GM18526 (cell line): ENCODE results near the gene PBX3.

Experiments
- POLR2A ChIP-seq: IDR thresholded peaks from 3 replicates; pipeline ENCODE4 v1.6.1; 2011; ENCODE audit not compliant: insufficient read length; ENCODE audit errors: extremely low read depth

PBX3 gene

DNA sequence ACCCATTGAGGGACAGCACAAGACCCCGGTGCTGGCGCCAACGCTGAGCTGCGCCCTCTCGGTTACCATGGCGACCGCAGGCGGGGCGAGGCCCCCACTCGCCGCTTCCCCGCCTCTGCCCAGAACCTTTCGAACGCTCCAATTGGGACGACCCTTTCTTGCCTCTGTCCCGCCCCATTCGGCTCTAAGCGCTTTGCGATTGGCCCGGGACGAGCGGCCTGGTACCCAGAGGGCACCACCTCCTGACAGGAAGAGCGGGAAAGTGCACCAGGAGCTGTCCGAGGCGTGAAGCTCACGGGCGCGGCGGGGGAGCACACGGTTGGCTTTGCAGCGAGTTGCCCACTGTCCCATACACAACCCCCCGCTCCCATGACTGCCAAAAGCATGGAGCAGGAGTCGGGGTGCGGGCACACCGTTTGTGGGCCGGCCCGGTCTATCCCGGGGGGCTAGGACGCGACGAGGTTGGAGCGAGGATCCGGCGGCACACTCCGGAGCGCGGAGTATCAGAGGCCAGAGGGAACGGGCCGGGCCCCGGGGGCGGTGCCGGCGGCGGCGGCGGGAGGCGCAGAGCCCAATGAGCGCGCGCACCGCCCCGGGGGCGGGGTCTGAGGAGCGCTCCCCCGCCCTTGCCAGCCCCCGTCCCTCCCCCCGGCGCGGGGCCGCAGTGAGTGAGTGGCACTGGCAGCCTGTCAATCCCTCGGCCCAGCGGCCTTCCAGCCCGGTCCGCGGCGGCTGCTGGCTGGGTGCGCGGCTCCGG is 978 bp upstream of the PBX3 start:
- peak; percentile 80 for TF ChIP-seq POLR2A

DNA sequence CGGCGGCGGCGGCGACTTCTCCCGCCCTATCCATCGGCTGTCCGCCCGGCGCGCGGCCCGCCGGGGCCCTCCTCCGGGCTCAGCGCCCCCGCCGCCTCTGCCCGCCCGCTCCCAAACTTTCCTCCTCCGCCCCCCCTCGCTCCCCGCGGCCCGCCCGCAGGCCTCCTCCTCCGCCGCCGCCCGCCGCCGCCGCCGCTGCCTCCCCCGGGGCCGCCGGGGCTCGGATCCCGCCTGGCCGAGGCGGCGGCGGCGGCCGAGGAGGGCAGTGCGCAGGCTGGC is 460 bp upstream of the PBX3 start:
- TF ChIP-seq POLR2A = no peak

DNA sequence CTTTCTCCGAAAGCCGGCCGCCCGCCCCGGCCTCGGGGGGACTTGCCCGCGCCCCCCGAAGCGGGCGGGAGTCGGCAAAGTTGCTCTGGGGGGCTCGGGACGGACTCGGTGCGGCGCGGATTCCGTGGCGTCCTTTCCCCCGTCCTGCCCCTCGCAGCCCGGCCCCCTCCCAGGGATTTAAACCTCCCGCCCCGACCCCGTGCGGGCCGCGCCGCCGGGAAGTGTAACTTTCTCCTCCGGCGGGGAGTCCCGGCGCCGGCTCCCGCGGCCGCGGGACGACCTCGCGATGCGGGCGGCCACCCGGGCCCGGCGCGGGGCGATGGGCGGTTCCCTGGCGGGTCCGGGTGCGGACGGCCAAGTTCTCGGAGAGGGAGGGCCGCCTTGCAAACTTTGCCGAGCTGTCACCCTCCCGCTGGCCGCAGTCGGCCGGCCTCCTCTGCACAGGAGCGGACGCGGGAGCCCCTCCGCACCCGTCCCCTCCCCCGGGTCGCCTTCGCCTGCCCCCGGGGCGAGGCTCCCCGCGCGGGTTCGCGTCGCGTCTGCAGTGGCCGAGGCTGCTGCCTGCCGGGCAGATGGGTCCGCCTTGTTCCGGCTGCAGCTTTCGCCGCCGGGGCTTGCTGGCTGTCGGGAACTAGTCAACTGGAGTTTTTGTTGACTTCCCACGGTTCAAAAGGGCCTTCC is 732 bp downstream of the PBX3 start:
- no peak for TF ChIP-seq POLR2A

DNA sequence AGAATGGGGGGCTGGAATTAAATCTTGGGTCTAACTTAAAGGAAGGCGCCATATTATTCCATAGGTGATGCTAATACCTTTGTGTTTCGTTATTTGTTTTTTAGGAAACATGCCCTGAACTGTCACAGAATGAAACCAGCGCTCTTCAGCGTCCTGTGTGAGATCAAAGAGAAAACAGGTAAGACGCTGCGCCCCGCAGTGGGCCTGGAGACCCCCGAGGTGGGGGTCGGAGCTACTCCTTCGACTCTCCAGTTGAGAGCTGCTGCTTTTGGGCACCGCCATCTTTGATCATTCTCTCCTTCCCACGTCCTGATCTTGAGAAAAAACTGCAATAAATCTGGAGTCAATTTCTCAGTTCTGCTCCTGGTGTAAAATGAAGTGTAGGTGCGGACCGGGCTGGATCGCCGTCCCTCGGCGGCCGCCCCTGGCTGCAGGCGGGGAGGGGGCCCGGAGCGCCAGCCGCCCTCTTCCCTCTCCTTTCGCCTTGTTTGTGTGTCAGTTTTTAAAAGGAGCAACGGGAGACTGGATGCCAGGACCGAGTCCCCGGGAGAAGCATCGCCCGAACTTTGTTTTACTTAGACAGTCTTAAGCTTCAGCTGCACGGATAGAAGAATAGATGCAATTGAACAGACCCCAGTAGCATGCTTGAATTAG is 1.4 kb downstream of the PBX3 start:
- no peak for TF ChIP-seq POLR2A

DNA sequence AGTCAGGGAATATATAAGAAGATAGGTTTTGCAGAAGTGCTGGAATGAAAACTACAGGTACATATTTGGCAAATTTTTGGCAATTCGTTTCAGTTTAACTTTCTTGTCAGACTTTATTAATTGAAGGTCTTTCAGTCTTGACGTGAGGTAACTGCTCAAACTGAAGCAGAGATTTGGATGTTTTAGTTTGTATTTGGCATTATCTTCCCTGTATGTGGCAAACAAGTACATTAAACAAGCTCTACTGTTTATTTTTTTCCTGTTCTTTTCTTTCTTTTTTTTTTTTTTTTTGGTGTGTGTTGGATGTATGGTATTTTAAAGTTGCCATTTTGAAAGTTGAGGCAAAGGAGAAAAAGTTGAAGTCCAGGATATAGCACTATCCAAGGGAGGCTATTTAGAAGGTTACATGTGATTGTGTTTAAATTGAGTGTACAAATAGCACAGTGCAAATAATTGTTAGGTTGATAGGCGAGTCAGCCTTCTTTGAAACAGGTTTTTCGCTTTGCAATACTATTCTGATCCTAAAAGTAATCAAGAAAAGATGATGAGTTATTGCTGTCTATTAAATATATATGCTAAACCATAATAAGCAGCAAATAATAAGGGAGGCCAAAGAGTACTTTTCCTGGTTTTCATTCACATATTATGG is 2.2 kb downstream of the PBX3 start:
- no peak for TF ChIP-seq POLR2A

DNA sequence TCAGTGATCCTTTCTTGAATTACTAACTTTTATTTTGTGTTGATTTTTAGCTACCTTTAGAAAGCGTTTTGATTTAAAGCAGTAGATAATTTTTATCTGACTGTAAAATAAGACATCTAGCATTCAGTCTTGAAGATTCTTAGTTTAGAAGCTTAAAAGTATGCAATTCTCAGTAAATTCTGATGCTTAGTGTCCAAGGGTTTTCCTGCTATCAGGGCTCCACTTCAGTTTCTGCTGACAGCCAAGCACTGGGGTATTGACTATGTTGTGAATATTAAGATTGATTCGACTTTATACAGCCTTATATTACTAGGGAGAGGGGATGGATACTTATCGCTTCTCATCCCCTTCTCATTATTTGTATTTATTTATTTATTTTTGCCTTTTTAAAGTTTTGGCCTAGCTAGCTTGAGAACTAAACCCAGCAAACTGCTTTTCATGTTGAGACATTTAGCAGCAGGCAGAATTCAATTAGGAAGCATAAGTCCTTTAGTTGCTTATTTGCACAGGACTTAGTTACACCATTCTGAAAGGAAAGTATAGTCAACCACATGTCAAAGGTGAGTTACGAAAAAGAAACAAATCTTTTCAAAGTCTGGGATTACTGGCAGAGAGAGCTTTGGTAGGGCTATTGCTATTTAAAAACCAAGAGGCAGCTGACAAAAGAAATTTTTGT is 2.9 kb downstream of the PBX3 start:
- no peak for TF ChIP-seq POLR2A

DNA sequence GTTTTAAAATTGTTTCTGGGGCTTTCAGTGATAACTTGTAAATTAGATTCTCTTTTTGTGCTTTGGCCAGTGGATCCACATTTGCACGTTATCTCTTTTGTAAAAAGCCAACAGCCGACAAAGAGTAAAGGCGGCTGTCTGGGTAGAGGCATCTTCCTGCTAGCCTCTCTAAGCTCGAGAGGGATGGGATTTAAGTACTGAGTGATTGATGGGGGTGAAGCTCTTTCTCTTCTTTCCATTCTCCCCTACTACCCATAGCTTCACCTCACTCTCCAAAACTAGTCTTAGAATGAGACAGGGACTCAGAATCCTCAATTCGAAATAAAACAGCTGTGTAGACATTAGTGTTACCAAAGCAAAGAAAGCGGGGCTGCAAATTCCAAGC is 3.4 kb downstream of the PBX3 start:
- TF ChIP-seq POLR2A = no peak

DNA sequence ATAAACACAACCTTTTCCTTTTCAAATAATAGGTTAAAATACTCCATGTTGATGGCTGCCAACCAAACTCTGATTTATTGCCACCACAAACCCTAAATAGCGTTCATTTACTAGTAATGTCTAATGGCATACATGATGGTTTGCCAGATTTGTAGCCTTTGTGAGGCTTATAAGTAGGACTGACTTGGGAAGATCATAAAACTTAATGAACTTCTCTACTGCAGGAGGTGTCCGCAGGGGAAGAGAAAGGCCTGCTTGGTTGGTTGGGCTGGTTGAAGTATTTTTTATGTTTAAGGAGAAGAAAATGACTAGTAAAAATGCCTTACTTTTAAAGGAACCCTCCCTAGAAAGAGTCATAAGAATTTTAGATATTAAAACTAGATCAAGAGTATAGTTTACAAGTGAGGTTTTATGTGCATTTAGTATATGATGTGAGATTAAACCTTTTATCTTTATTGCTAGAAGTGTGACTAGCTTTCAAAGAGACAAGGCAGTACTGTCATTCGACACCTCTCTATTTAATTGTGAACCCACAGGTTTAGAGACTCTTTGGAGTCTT is 5.0 kb downstream of the PBX3 start:
- no peak for TF ChIP-seq POLR2A

DNA sequence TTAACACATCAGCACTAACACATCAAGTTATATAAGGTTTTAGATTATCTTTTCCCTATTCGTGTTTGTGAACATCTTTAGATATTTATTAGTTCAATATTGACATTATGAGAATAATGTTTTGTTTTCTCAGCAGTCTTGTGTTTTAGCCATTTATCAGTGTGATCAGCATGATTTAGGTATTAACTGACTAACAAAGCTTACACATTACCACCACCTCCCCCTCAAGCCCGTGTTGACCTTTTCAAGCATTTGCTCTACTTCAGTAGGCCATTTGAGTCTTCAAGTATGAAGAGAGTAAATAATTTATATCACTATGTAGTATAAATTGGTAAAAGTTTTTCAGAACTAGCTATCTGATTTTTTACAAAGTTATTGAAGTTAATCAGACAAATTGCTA is 6.9 kb downstream of the PBX3 start:
- TF ChIP-seq POLR2A = no peak

DNA sequence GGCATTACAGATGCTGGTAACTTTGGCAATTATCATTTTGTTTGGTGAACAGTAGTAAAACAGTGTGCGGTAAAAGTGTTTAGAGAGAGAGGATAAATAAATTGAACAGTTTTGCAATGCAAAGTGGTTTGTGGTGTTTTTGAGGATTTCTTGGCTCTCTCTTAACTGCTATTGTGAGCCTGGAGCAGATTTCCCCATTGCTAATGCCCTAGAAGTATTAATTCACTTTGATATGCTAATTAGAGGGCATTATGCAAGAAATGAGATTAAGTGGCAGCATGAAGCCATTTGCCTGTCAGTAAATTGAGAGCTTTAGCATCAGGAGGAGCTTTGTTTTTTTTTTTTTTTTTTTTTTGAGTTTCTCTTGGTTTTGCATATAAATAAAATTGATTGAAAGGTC is 8.2 kb downstream of the PBX3 start:
- no peak for TF ChIP-seq POLR2A

DNA sequence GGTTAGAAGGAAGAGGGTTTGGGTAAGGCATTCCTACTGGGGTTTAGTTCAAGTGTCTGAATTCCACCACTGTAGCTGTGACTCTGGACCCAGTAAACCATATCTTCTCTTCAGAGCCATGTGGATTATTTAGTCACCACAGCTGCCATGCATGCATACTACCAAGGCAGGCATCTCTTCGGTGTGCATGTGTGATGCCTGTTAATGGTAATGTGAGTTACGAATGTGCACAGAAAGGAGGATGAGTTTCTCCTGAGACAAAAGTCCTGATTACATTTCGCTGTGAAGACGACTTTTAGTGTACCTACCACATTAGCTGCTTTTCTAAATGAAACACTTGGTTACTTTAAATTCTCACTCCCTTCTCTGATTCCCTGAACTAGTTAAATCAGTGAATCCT is 9.3 kb downstream of the PBX3 start:
- TF ChIP-seq POLR2A = no peak

DNA sequence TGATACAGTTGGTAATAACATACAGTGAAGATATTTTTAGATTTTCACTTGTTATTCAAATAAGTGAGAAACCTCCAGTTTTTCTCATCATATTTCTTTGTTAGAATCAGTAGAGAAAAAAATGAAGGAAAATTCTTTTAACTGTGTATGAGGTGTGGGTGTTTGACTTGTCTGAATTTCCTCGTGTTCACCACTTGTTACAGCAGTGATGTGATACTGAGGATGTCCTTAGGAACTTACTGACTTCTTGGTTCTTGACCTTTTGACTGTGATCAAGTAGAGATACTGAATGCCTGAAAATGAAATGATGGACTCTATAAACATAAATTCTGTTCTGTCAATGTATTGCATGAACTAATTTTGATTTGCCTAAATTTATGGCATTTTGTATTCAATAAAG is 10.7 kb downstream of the PBX3 start:
- no peak for TF ChIP-seq POLR2A

DNA sequence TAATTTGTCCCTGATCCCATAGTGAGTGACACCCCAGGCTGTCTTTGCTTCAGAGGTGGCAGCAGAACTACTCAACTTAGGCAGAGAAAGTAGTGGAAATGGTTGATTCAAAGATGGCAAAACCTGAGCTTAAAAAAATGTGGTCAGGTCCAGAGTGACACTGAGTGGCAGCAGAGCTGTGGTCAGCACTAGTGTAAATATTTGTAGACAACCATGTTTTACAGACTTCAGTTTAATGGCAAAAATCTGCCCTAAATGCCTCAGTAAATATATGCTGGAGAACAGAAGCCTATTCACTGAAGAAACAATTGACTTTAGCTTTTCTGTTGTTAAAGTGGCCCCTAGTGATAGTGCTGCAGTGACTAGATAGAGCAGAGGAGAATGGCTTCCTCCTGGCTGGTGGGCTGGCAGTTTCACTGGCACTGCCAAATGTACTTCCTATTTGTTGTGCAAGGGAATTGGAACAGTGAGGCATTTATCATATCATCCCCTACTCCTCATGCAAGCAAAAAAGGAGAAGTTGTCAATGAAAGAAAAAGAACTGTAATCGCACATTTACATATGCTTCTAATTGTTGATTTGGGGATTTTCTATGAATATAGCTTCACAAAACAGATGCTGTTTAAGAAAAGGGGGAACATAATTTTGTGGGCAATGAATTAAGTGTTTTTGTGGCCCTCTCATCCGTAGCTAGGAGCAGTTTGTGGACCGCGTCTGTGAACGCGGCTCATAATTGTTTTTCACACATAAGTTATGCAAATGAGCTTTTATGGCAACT is 12.0 kb downstream of the PBX3 start:
- TF ChIP-seq POLR2A = no peak

DNA sequence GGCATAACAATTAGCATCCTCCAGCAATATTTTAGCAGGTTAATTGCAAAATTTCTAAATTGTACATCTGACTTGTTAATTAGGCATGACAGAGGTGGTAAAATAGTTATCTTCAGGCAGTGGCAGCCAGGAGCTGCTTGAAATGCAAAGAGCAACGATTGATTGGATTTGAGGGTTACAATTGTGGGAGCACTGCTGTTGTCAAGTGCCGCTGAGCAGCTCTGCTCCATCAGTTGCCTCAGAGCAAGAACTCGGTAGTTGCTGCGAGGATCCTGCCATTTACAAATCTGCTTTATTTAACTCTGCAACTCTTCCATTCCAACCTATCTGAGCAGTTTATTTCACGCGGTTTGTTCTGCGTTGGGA is 12.6 kb downstream of the PBX3 start:
- no peak for TF ChIP-seq POLR2A

DNA sequence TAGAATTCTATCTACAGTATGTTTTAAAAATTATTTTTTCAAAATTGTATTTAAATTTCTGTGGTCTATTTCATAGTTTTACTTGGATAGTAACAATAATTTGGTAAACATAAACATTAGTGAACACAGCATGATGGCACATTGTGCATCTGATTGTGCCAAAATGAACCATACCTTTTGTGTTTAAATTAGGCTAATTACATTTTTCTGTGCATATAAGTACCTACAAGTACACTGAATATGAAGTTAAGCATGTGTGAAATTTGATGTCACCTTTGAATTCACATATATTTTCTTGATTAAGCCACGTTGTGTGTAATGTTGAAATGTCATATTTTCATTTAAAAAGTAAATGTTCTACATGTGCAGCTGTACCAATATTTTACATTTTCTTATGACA is 13.4 kb downstream of the PBX3 start:
- TF ChIP-seq POLR2A = no peak
